ENCODE data around the gene AGTPBP1.

AGTPBP1 gene

GRCh38 chr9:85501456-85501855 is 240.3 kb downstream of the AGTPBP1 start:
- TF ChIP-seq ZNF274 (IDR thresholded peaks at IDR 0.05; ENCODE audit: low read depth, low read length) (no peak), SUZ12 (IDR thresholded peaks at IDR 0.05; ENCODE audit: extremely low read depth, insufficient read depth, insufficient read length) (no peak), YY1 (IDR thresholded peaks at IDR 0.05; ENCODE audit: insufficient read depth, insufficient read length) (no peak)
- Histone ChIP-seq H3K36me3 (ENCODE audit: insufficient read depth, insufficient read length, low read length) (no peaks in the 10 kb centered on the region), H3K4me1 (ENCODE audit: insufficient read depth, insufficient read length) (no peaks in the 10 kb centered on the region), H3K9ac (ENCODE audit: insufficient read length, low read depth) (no peak overlapping the region), H3K27me3 (ENCODE audit: insufficient read depth, insufficient read length) (no peaks in the 10 kb centered on the region), H3K4me3 (ENCODE audit: insufficient read length, low read depth) (no peak overlapping the region), H3K9me3 (ENCODE audit: insufficient read depth, low read length) (0 out of 2 replicates have a peak, but pooled peaks cover 5% of the 10 kb centered on the region)
- DNase-seq (ENCODE audit: low read depth, low spot score) = no peak
